ENCODE results near the gene ITGA2B.
"Not testable (repeated sequence)": the region's sequence is repeated elsewhere in the genome, so short reads cannot be mapped to it uniquely, and the experiment has no call there.

ITGA2B gene

GRCh38 chr17:44348234-44348987 is 41.0 kb downstream of the ITGA2B start:
- no peak for ATAC-seq
- TF ChIP-seq CSDC2 (CRISPR knock-in tag; IDR thresholded peaks at IDR 0.05) (no peak), ARNTL (CRISPR knock-in tag; IDR thresholded peaks at IDR 0.05; ENCODE audit: borderline replicate concordance, low read depth) (no peak), ZNF565 (CRISPR knock-in tag; conservative IDR thresholded peaks at IDR 0.05; ENCODE audit: low read depth) (no peak), ZFP3 (CRISPR knock-in tag; IDR thresholded peaks at IDR 0.05) (no peak), SNAI2 (CRISPR knock-in tag; IDR thresholded peaks at IDR 0.05) (no peak), OSR1 (CRISPR knock-in tag; IDR thresholded peaks at IDR 0.05) (no peak), TCF4 (CRISPR knock-in tag; IDR thresholded peaks at IDR 0.05; ENCODE audit: borderline replicate concordance) (no peak), ZFP30 (CRISPR knock-in tag; IDR thresholded peaks at IDR 0.05) (no peak), ZNF8 (CRISPR knock-in tag; IDR thresholded peaks at IDR 0.05) (no peak), POU6F1 (CRISPR knock-in tag; IDR thresholded peaks at IDR 0.05; ENCODE audit: borderline replicate concordance, low read depth) (no peak), TOX (CRISPR knock-in tag; IDR thresholded peaks at IDR 0.05; ENCODE audit: borderline replicate concordance) (no peak)
- TF ChIP-seq, protein P1, sequence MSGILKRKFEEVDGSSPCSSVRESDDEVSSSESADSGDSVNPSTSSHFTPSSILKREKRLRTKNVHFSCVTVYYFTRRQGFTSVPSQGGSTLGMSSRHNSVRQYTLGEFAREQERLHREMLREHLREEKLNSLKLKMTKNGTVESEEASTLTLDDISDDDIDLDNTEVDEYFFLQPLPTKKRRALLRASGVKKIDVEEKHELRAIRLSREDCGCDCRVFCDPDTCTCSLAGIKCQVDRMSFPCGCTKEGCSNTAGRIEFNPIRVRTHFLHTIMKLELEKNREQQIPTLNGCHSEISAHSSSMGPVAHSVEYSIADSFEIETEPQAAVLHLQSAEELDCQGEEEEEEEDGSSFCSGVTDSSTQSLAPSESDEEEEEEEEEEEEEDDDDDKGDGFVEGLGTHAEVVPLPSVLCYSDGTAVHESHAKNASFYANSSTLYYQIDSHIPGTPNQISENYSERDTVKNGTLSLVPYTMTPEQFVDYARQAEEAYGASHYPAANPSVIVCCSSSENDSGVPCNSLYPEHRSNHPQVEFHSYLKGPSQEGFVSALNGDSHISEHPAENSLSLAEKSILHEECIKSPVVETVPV (CRISPR knock-in tag; IDR thresholded peaks at IDR 0.05): no peak
- TF ChIP-seq, protein P2, sequence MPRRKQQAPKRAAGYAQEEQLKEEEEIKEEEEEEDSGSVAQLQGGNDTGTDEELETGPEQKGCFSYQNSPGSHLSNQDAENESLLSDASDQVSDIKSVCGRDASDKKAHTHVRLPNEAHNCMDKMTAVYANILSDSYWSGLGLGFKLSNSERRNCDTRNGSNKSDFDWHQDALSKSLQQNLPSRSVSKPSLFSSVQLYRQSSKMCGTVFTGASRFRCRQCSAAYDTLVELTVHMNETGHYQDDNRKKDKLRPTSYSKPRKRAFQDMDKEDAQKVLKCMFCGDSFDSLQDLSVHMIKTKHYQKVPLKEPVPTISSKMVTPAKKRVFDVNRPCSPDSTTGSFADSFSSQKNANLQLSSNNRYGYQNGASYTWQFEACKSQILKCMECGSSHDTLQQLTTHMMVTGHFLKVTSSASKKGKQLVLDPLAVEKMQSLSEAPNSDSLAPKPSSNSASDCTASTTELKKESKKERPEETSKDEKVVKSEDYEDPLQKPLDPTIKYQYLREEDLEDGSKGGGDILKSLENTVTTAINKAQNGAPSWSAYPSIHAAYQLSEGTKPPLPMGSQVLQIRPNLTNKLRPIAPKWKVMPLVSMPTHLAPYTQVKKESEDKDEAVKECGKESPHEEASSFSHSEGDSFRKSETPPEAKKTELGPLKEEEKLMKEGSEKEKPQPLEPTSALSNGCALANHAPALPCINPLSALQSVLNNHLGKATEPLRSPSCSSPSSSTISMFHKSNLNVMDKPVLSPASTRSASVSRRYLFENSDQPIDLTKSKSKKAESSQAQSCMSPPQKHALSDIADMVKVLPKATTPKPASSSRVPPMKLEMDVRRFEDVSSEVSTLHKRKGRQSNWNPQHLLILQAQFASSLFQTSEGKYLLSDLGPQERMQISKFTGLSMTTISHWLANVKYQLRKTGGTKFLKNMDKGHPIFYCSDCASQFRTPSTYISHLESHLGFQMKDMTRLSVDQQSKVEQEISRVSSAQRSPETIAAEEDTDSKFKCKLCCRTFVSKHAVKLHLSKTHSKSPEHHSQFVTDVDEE (CRISPR knock-in tag; IDR thresholded peaks at IDR 0.05): no peak
- TF ChIP-seq, protein P3, sequence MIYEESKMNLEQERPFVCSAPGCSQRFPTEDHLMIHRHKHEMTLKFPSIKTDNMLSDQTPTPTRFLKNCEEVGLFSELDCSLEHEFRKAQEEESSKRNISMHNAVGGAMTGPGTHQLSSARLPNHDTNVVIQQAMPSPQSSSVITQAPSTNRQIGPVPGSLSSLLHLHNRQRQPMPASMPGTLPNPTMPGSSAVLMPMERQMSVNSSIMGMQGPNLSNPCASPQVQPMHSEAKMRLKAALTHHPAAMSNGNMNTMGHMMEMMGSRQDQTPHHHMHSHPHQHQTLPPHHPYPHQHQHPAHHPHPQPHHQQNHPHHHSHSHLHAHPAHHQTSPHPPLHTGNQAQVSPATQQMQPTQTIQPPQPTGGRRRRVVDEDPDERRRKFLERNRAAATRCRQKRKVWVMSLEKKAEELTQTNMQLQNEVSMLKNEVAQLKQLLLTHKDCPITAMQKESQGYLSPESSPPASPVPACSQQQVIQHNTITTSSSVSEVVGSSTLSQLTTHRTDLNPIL (CRISPR knock-in tag; IDR thresholded peaks at IDR 0.05; ENCODE audit: low read depth): no peak

- not testable (repeated sequence) for ATAC-seq
Measured at GRCh38 chr17:44347206-44348055, 42.0 kb downstream of the ITGA2B start.

DNA sequence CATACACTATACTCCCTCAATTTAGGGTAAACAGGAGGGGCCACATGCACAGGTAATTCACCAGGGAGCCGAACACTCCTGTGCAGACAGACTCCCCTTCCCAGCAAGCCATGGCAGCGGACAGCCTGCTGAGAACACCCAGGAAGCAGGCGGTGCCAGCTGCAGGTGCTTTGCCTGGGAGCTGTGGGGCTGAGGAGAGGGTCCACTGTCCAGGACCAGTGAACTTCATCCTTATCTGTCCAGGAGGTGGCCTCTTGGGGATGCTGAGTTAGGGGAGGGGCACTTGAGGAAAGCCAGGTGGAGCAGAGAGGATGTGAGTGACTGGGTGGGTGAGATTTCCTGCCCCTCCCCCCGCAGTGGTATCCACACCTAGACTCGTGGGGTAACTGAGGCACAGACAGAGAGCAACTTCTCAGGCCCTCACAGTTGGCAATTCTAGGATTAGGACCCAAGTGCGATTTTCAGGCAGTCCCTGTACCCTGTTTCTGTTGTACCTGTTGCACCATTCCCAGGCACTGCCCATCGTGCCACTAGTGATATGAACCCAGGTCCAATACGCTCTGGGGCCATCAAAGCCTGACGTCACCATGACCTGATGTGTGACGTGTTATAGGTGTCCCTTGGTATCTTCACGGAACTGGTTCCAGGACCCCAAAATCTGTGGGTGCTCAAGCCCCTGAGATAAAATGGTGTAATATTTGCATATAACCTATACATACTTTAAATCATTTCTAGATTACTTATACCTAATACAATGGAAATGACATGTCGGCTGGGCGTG is 43.2 kb downstream of the ITGA2B start:
- no peak for ATAC-seq
- TF ChIP-seq PATZ1 (CRISPR knock-in tag; IDR thresholded peaks at IDR 0.05; ENCODE audit: borderline replicate concordance) (no peak), ZC3H10 (CRISPR knock-in tag; IDR thresholded peaks at IDR 0.05) (no peak), ESRRG (CRISPR knock-in tag; IDR thresholded peaks at IDR 0.05) (no peak), ARNTL (CRISPR knock-in tag; IDR thresholded peaks at IDR 0.05; ENCODE audit: borderline replicate concordance, low read depth) (no peak), TCF4 (CRISPR knock-in tag; IDR thresholded peaks at IDR 0.05; ENCODE audit: borderline replicate concordance) (no peak), POU6F1 (CRISPR knock-in tag; IDR thresholded peaks at IDR 0.05; ENCODE audit: borderline replicate concordance, low read depth) (no peak)
- TF ChIP-seq, protein P2 (CRISPR knock-in tag; IDR thresholded peaks at IDR 0.05): no peak
- TF ChIP-seq, protein P3 (CRISPR knock-in tag; IDR thresholded peaks at IDR 0.05; ENCODE audit: low read depth): no peak

Measured in SK-N-SH treated with all-trans-retinoic acid at 6 μM for 48 hours (cell line).